PFSK-1 (cell line): ENCODE data around the gene RERE.

Experiments used
- FOXP2 ChIP-seq: optimal IDR thresholded peaks from 2 replicates; pipeline ENCODE3; 2011; ENCODE audit warnings: borderline replicate concordance, control low read depth, inconsistent platforms; ENCODE audit not compliant: insufficient read depth; ENCODE audit errors: extremely low read length, extremely low read depth
- POLR2AphosphoS5 ChIP-seq: IDR thresholded peaks from 2 replicates; pipeline ENCODE4 v1.6.1; 2012; ENCODE audit warnings: low read depth, mild to moderate bottlenecking, control low read depth, low read length, moderate library complexity
- REST ChIP-seq, 2 experiments: IDR thresholded peaks; 2 replicates each; pipeline versions ENCODE4 v1.6.1 to v1.8.0; 2011 to 2012; ENCODE audit warnings: low read depth in 2 of 2, low read length in 2 of 2, control low read depth in 1 of 2, inconsistent platforms in 1 of 2, mild to moderate bottlenecking in 1 of 2, moderate library complexity in 1 of 2; ENCODE audit not compliant: insufficient read depth in 1 of 2
- SIN3A ChIP-seq: IDR thresholded peaks from 2 replicates; pipeline ENCODE4 v1.6.1; 2012; ENCODE audit warnings: mild to moderate bottlenecking, low read length, moderate library complexity, borderline replicate concordance; ENCODE audit not compliant: insufficient read depth
- TAF1 ChIP-seq: IDR thresholded peaks from 2 replicates; pipeline ENCODE4 v1.6.1; 2012; ENCODE audit warnings: low read length, control low read depth, borderline replicate concordance; ENCODE audit not compliant: insufficient read depth

The RERE gene

DNA sequence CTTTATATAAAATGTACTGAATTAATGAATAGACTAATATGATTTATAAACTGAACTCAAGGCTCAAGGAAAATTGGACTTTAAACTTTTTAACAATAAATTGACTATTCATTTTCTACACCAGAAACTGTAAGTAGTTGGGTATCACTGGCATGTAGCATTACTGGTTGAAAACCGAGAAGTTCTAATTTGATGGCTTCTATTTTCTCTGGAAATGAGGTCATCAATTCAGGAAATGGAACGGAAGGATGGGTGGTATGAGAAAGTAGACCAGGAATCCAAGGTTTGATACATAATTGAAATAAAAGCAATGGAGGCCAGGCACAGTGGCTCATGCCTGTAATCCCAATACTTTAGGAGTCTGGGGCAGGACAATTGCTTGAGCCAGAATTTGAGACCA is 50.4 kb downstream of the RERE start:
- TF ChIP-seq POLR2AphosphoS5 (no peak), SIN3A (no peak)

DNA sequence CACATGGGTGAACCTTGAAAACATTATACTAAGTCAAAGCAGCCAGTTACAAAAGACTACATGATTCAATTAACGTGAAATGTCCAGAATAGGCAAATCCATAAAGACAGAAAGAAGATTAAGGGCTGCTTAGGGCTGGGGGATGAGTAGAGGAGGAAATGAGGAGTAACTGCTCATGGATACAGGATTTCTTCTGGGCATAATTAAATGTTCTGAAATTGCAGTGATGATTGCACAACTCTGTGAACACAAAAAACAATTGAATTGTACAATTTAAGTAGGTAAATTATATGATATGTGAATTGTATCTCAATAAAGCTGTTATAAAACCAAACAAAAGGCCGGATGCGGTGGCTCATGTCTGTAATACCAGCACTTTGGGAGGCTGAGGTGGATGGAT is 52.2 kb downstream of the RERE start:
- no peak for TF ChIP-seq REST (IDR thresholded peaks at IDR 0.05; ENCODE audit: insufficient read depth in 1 of 2, low read depth in 2 of 2, low read length in 2 of 2)
- no peak for TF ChIP-seq SIN3A
- no peak for TF ChIP-seq TAF1
- TF ChIP-seq FOXP2: no peak
- TF ChIP-seq POLR2AphosphoS5: no peak

GRCh38 chr1:8764293-8764937 is 53.0 kb downstream of the RERE start:
- TF ChIP-seq REST (IDR thresholded peaks at IDR 0.05; ENCODE audit: insufficient read depth in 1 of 2, low read depth in 2 of 2, low read length in 2 of 2) (no peak), FOXP2 (no peak), SIN3A (no peak), TAF1 (no peak), POLR2AphosphoS5 (no peak)

GRCh38 chr1:8763888-8764287 is 53.6 kb downstream of the RERE start:
- TF ChIP-seq POLR2AphosphoS5 (no peak), FOXP2 (no peak), SIN3A (no peak), REST (IDR thresholded peaks at IDR 0.05; ENCODE audit: insufficient read depth in 1 of 2, low read depth in 2 of 2, low read length in 2 of 2) (no peak), TAF1 (no peak)

GRCh38 chr1:8754993-8755392 is 62.4 kb downstream of the RERE start:
- no peak for TF ChIP-seq TAF1
- no peak for TF ChIP-seq FOXP2
- no peak for TF ChIP-seq SIN3A
- TF ChIP-seq REST (IDR thresholded peaks at IDR 0.05; ENCODE audit: insufficient read depth in 1 of 2, low read depth in 2 of 2, low read length in 2 of 2): no peak
- no peak for TF ChIP-seq POLR2AphosphoS5
